HUES48 (cell line): ENCODE measurements around the gene SDR42E2.

Source experiments
- H3K27ac ChIP-seq: one replicate; pipeline ENCODE4 v1.7.0; 2013; ENCODE audit warnings: low read depth, low read length, inconsistent platforms
- H3K27me3 ChIP-seq: 2 replicates; pipeline ENCODE4 v1.6.1; 2013; ENCODE audit warnings: mild to moderate bottlenecking, low read length; ENCODE audit not compliant: control insufficient read depth, insufficient read depth
- H3K36me3 ChIP-seq: 2 replicates; pipeline ENCODE4 v1.6.1; 2013; ENCODE audit warnings: low read length; ENCODE audit not compliant: control insufficient read depth, insufficient read depth
- H3K4me1 ChIP-seq: 2 replicates; pipeline ENCODE4 v1.6.1; 2013; ENCODE audit warnings: mild to moderate bottlenecking, low read length; ENCODE audit not compliant: control insufficient read depth, insufficient read depth
- H3K4me3 ChIP-seq: 2 replicates; pipeline ENCODE4 v1.5.1; 2013; ENCODE audit warnings: mild to moderate bottlenecking, low read depth, low read length
- H3K9ac ChIP-seq: 2 replicates; pipeline ENCODE4 v1.6.1; 2013; ENCODE audit warnings: mild to moderate bottlenecking, low read depth, low read length, moderate library complexity
- H3K9me3 ChIP-seq: 2 replicates; pipeline ENCODE4 v1.6.1; 2013; ENCODE audit warnings: low read length; ENCODE audit not compliant: control insufficient read depth, insufficient read depth

The SDR42E2 gene

GRCh38 chr16:22205577-22206012, 43.3 kb downstream of the SDR42E2 start:
- no peaks in the 10 kb centered on the region for H3K27me3 ChIP-seq
- no peaks in the 10 kb centered on the region for H3K9me3 ChIP-seq
- H3K27ac ChIP-seq: peak overlapping the region; percentile 8
- H3K4me1 ChIP-seq: peaks cover 8% of the 10 kb centered on the region
- 0 out of 2 replicates have a peak overlapping the region, but pooled peaks have one; percentile 42 for H3K9ac ChIP-seq
- H3K36me3 ChIP-seq: no peaks in the 10 kb centered on the region
- peak overlapping the region; percentile 93 for H3K4me3 ChIP-seq

GRCh38 chr16:22206013-22206841, 43.9 kb downstream of the SDR42E2 start, which contains the start of gene EEF2K:
EEF2K (plus strand) TSS chr16:22206278; CDS start chr16:22225730, 19,452 bp downstream.
- Histone ChIP-seq H3K27me3 (no peaks in the 10 kb centered on the region), H3K4me3 (peak within 1 kb of the TSS; percentile 93), H3K27ac (peak within 1 kb of the TSS; percentile 15), H3K9ac (peak within 1 kb of the TSS; percentile 43), H3K4me1 (peaks cover 8% of the 10 kb centered on the region), H3K36me3 (no peaks in the 10 kb centered on the region), H3K9me3 (no peaks in the 10 kb centered on the region)

- H3K27me3 ChIP-seq: no peaks in the 10 kb centered on the region
- no peak overlapping the region for H3K27ac ChIP-seq
- H3K4me3 ChIP-seq: peak overlapping the region; percentile 93
- peaks cover 8% of the 10 kb centered on the region for H3K4me1 ChIP-seq
- no peaks in the 10 kb centered on the region for H3K36me3 ChIP-seq
- H3K9me3 ChIP-seq: no peaks in the 10 kb centered on the region
- peak overlapping the region; percentile 43 for H3K9ac ChIP-seq
Measured at GRCh38 chr16:22206842-22207714, 44.8 kb downstream of the SDR42E2 start.

GRCh38 chr16:22207715-22208360, 45.5 kb downstream of the SDR42E2 start:
- Histone ChIP-seq H3K27ac (no peak overlapping the region), H3K36me3 (no peaks in the 10 kb centered on the region), H3K4me1 (peaks cover 8% of the 10 kb centered on the region), H3K9ac (no peak overlapping the region), H3K4me3 (peak overlapping the region; percentile 93), H3K27me3 (no peaks in the 10 kb centered on the region), H3K9me3 (no peaks in the 10 kb centered on the region)

GRCh38 chr16:22210285-22210684, 48.0 kb downstream of the SDR42E2 start:
- peaks cover 8% of the 10 kb centered on the region for H3K4me1 ChIP-seq
- no peaks in the 10 kb centered on the region for H3K36me3 ChIP-seq
- no peak overlapping the region for H3K27ac ChIP-seq
- H3K9ac ChIP-seq: no peak overlapping the region
- H3K27me3 ChIP-seq: no peaks in the 10 kb centered on the region
- H3K9me3 ChIP-seq: no peaks in the 10 kb centered on the region
- no peak overlapping the region for H3K4me3 ChIP-seq

- Histone ChIP-seq H3K27ac (no peak overlapping the region), H3K36me3 (no peaks in the 10 kb centered on the region), H3K4me3 (no peak overlapping the region), H3K9ac (no peak overlapping the region), H3K27me3 (no peaks in the 10 kb centered on the region), H3K9me3 (no peaks in the 10 kb centered on the region), H3K4me1 (peaks cover 8% of the 10 kb centered on the region)
Measured at GRCh38 chr16:22210854-22211253, 48.5 kb downstream of the SDR42E2 start.

GRCh38 chr16:22213236-22213635, 50.9 kb downstream of the SDR42E2 start:
- no peaks in the 10 kb centered on the region for H3K36me3 ChIP-seq
- H3K4me1 ChIP-seq: no peaks in the 10 kb centered on the region

GRCh38 chr16:22213801-22214200, 51.5 kb downstream of the SDR42E2 start:
- Histone ChIP-seq H3K27ac (no peak overlapping the region), H3K9ac (no peak overlapping the region), H3K4me3 (no peak overlapping the region), H3K4me1 (no peaks in the 10 kb centered on the region), H3K36me3 (no peaks in the 10 kb centered on the region), H3K9me3 (no peaks in the 10 kb centered on the region), H3K27me3 (no peaks in the 10 kb centered on the region)

More at GRCh38 chr16:22213236-22213635, 50.9 kb downstream of the SDR42E2 start:
- H3K27me3 ChIP-seq: no peaks in the 10 kb centered on the region
- no peak overlapping the region for H3K4me3 ChIP-seq
- H3K9ac ChIP-seq: no peak overlapping the region
- H3K27ac ChIP-seq: no peak overlapping the region
- H3K9me3 ChIP-seq: no peaks in the 10 kb centered on the region

GRCh38 chr16:22214402-22214801, 52.1 kb downstream of the SDR42E2 start:
- H3K36me3 ChIP-seq: no peaks in the 10 kb centered on the region
- H3K4me1 ChIP-seq: no peaks in the 10 kb centered on the region
- no peak overlapping the region for H3K4me3 ChIP-seq
- H3K27me3 ChIP-seq: no peaks in the 10 kb centered on the region
- no peaks in the 10 kb centered on the region for H3K9me3 ChIP-seq
- H3K27ac ChIP-seq: no peak overlapping the region
- H3K9ac ChIP-seq: no peak overlapping the region

- Histone ChIP-seq H3K4me3 (no peak overlapping the region), H3K27ac (no peak overlapping the region), H3K9ac (no peak overlapping the region)
Measured at GRCh38 chr16:22214889-22215288, 52.6 kb downstream of the SDR42E2 start.

More at GRCh38 chr16:22214889-22215288, 52.6 kb downstream of the SDR42E2 start:
- Histone ChIP-seq H3K4me1 (no peaks in the 10 kb centered on the region), H3K36me3 (no peaks in the 10 kb centered on the region), H3K9me3 (no peaks in the 10 kb centered on the region), H3K27me3 (no peaks in the 10 kb centered on the region)
